Body of pancreas (tissue), 4 donors: Measurements from ENCODE around the gene CACNA1H. TPM values are rescaled to one million over a fixed set of nuclear protein-coding genes. Genes with fewer than 3 reads are reported as not detected.

Experiments
- ATAC-seq: fragments of 150-250 bp; one replicate; pipeline ENCODE4 v1.9.1; 2016
- DNase-seq, 4 donors: peaks; one replicate each; pipeline ENCODE4 v3.0.0-alpha.2; 2019
- H3K27ac ChIP-seq, 4 donors: fragments of 200-600 bp; sonication (generic); 1 replicate in 3 of 4; 2 replicates in 1 of 4; pipeline versions ENCODE4 v1.5.1 to v1.6.1; 2016 to 2019; ENCODE audit warnings: mild to moderate bottlenecking in 1 of 4, mixed read lengths in 1 of 4, moderate library complexity in 1 of 4
- H3K27me3 ChIP-seq, 2 donors: fragments of 200-600 bp; sonication (generic); one replicate each; pipeline ENCODE4 v1.6.0; 2016; ENCODE audit warnings: mild to moderate bottlenecking in 1 of 2
- H3K36me3 ChIP-seq, 2 donors: fragments of 200-600 bp; sonication (generic); replicated peaks in 1 of 2; 2 replicates each; pipeline ENCODE4 v1.5.1; 2016; ENCODE audit warnings: low read depth in 2 of 2; ENCODE audit not compliant: insufficient read depth in 1 of 2
- H3K4me1 ChIP-seq: fragments of 200-600 bp; sonication (generic); one replicate; pipeline ENCODE4 v1.6.0; 2016
- H3K4me3 ChIP-seq, 2 donors: fragments of 200-600 bp; sonication (generic); 1 replicate in 1 of 2; 2 replicates in 1 of 2; pipeline ENCODE4 v1.5.1; 2016 to 2019
- H3K9me3 ChIP-seq, 3 donors: fragments of 200-600 bp; sonication (generic); 1 replicate in 2 of 3; 2 replicates in 1 of 3; pipeline ENCODE4 v1.5.1; 2016
- POLR2A ChIP-seq, 3 donors: fragments of 450-650 bp; IDR thresholded peaks; one replicate each; pipeline ENCODE4 v1.6.1; 2016; ENCODE audit warnings: antibody characterized with exemption in 3 of 3, mild to moderate bottlenecking in 2 of 3
- WGBS, 2 donors: methylation state at CpG; one replicate each; pipeline ENCODE4 v1.1.5; 2017; 5-methylcytosine and 5-hydroxymethylcytosine counted together
- intact Hi-C: fragments of 100-400 bp; cut with DNase I; formaldehyde crosslinking; loops from one replicate; pipeline ENCODE4 v1.15.1; 2023
- total RNA-seq, 2 donors: library from RNA; depleted of rRNA; stranded (reverse); fragments of >200 nt; gene quantifications; one replicate each; pipeline ENCODE4 v1.1.0, GENCODE V29; 2016
- TF ChIP-seq, protein P1 (sequence below), 7 experiments: fragments of 450-650 bp in 4 of 7; fragments of 200-600 bp in 3 of 7; sonication (generic) in 3 of 7; IDR thresholded peaks; one replicate each; pipeline ENCODE4 v1.5.1; 2016 to 2019; ENCODE audit warnings: antibody characterized with exemption in 7 of 7

Gene CACNA1H
- total RNA-seq, 2 donors from 2014 or later, result 7.3 to 15.2 TPM

- no peak for TF ChIP-seq POLR2A (IDR thresholded peaks at IDR 0.05)
- TF ChIP-seq, protein P1, sequence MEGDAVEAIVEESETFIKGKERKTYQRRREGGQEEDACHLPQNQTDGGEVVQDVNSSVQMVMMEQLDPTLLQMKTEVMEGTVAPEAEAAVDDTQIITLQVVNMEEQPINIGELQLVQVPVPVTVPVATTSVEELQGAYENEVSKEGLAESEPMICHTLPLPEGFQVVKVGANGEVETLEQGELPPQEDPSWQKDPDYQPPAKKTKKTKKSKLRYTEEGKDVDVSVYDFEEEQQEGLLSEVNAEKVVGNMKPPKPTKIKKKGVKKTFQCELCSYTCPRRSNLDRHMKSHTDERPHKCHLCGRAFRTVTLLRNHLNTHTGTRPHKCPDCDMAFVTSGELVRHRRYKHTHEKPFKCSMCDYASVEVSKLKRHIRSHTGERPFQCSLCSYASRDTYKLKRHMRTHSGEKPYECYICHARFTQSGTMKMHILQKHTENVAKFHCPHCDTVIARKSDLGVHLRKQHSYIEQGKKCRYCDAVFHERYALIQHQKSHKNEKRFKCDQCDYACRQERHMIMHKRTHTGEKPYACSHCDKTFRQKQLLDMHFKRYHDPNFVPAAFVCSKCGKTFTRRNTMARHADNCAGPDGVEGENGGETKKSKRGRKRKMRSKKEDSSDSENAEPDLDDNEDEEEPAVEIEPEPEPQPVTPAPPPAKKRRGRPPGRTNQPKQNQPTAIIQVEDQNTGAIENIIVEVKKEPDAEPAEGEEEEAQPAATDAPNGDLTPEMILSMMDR (IDR thresholded peaks at IDR 0.05), result no peak
- WGBS, 2 donors, result 79% methylated on average over 9 of the region's 12 CpGs; no CpG with 5 or more reads in 1 of the 2 donors
- H3K4me1 ChIP-seq, result peaks cover 36% of the 10 kb centered on the region
Measured at GRCh38 chr16:1165511-1165910, 12.6 kb downstream of the CACNA1H start.

GRCh38 chr16:1167276-1168107, 14.6 kb downstream of the CACNA1H start:
- ATAC-seq (peak; percentile 81), DNase-seq (peak; percentile 69 to 91 (median 86))
- TF ChIP-seq, protein P1 (IDR thresholded peaks at IDR 0.05), result no peak
- no peak for TF ChIP-seq POLR2A (IDR thresholded peaks at IDR 0.05)
- intact Hi-C loops, result no loop called here
- no peak overlapping the region for H3K4me3 ChIP-seq
- no peaks in the 10 kb centered on the region for H3K36me3 ChIP-seq
- peak overlapping the region in 3 of 4 donors; percentile 26 to 40 (median 32) for H3K27ac ChIP-seq
- 23 to 53% methylated on average over 39 to 51 of the region's 52 CpGs for WGBS, 2 donors
- H3K4me1 ChIP-seq, result peaks cover 19% of the 10 kb centered on the region
- peaks cover 0 to 1% of the 10 kb centered on the region in 2 donors for H3K27me3 ChIP-seq
- H3K9me3 ChIP-seq, result no peaks in the 10 kb centered on the region

More at GRCh38 chr16:1165511-1165910, 12.6 kb downstream of the CACNA1H start:
- Histone ChIP-seq H3K36me3 (no peaks in the 10 kb centered on the region), H3K27me3 (peaks cover 0 to 7% of the 10 kb centered on the region in 2 donors), H3K27ac (no peak overlapping the region), H3K9me3 (no peaks in the 10 kb centered on the region), H3K4me3 (no peak overlapping the region)
- ATAC-seq (no peak), DNase-seq (no peak)
- intact Hi-C loops, result no loop called here

- ATAC-seq (no peak), DNase-seq (no peak)
- Histone ChIP-seq H3K36me3 (no peaks in the 10 kb centered on the region), H3K4me1 (peaks cover 24% of the 10 kb centered on the region), H3K27ac (no peak overlapping the region), H3K9me3 (no peaks in the 10 kb centered on the region), H3K4me3 (no peak overlapping the region), H3K27me3 (no peaks in the 10 kb centered on the region)
- WGBS, 2 donors, result 77% methylated on average over 18 of the region's 18 CpGs; no CpG with 5 or more reads in 1 of the 2 donors
- intact Hi-C loops, result no loop called here
- TF ChIP-seq, protein P1 (IDR thresholded peaks at IDR 0.05), result no peak
Measured at GRCh38 chr16:1168837-1169236, 15.9 kb downstream of the CACNA1H start.

- Histone ChIP-seq H3K4me1 (peaks cover 30% of the 10 kb centered on the region), H3K27me3 (no peaks in the 10 kb centered on the region), H3K27ac (no peak overlapping the region), H3K36me3 (no peaks in the 10 kb centered on the region), H3K4me3 (no peak overlapping the region), H3K9me3 (no peaks in the 10 kb centered on the region)
- TF ChIP-seq, protein P1 (IDR thresholded peaks at IDR 0.05), result no peak
- WGBS, 2 donors, result 66 to 75% methylated on average over 19 to 38 of the region's 45 CpGs
- intact Hi-C loops, result loop anchor here (10.0 kb wide), 1 partner anchor 465 kb away; the partner anchor contains the start of gene FBXL16
- ATAC-seq, result no peak
- DNase-seq, result no peak
Measured at GRCh38 chr16:1169285-1170075, 16.6 kb downstream of the CACNA1H start.
